GM12878 (cell line): Measurements from ENCODE around the gene C2orf80. TPM values are rescaled to one million over a fixed set of nuclear protein-coding genes. Genes with fewer than 3 reads are reported as not detected.

Experiments
- ATAC-seq: fragments of 200-7000 bp; cut with Tn5 transposase; 3 replicates; pipeline ENCODE4 v1.9.1; 2020; ENCODE audit warnings: mild to moderate bottlenecking, moderate library complexity
- BruUV-seq: library from RNA; stranded (reverse); fragments of 400-500 nt; replicated peaks from 2 replicates; lab custom pipeline; 2021; lab: Mats Ljungman, UMichigan
- CTCF ChIA-PET: fragments of 300-600 bp; sonication (Branson Sonifier 250); formaldehyde crosslinking; extraction: SDS; loops from one replicate; lab custom pipeline; 2021; ENCODE audit warnings: inconsistent platforms; lab: Yijun Ruan, JAX
- POLR2A ChIA-PET: fragments of 350-600 bp; formaldehyde crosslinking; extraction: SDS; loops from one replicate; lab custom pipeline; 2021; ENCODE audit warnings: inconsistent platforms; lab: Charles Lee
- RAD21 ChIA-PET: fragments of 300-600 bp; sonication (Branson Sonifier 250); formaldehyde crosslinking; loops from one replicate; lab custom pipeline; 2023; ENCODE audit warnings: antibody characterized with exemption; ENCODE audit not compliant: unreplicated experiment; lab: Charles Lee
- SMC1A ChIA-PET: fragments of 300-600 bp; sonication (Branson Sonifier 250); formaldehyde crosslinking; loops from one replicate; lab custom pipeline; 2023; ENCODE audit not compliant: unreplicated experiment, uncharacterized antibody; lab: Charles Lee
- DNase-seq: peaks from one replicate; pipeline ENCODE4 v3.0.0-alpha.2; 2011; ENCODE audit warnings: low read depth, low spot score
- FAIRE-seq: peaks from 3 replicates; lab custom pipeline; 2011; peaks lifted over from hg19 to GRCh38; lab: Jason Lieb, UNC
- H2AFZ ChIP-seq: 2 replicates; pipeline ENCODE4 v1.6.0; 2011; ENCODE audit warnings: low read depth, low read length, control low read depth; ENCODE audit not compliant: control insufficient read depth
- H3K27ac ChIP-seq: 2 replicates; pipeline ENCODE4 v1.5.1; 2011; ENCODE audit warnings: control low read depth; ENCODE audit not compliant: control insufficient read depth, insufficient read depth
- H3K27me3 ChIP-seq, 2 experiments: replicated peaks in 1 of 2; 2 replicates each; pipeline versions ENCODE4 v1.6.0 to v1.6.1; 2011; ENCODE audit warnings: low read length in 1 of 2; ENCODE audit not compliant: control insufficient read depth in 2 of 2, insufficient read depth in 2 of 2
- H3K36me3 ChIP-seq, 2 experiments: 2 replicates each; pipeline ENCODE4 v1.5.1; 2011; ENCODE audit warnings: low read length in 1 of 2; ENCODE audit not compliant: control insufficient read depth in 2 of 2, insufficient read depth in 2 of 2
- H3K4me1 ChIP-seq: 2 replicates; pipeline ENCODE4 v1.6.1; 2011; ENCODE audit warnings: mild to moderate bottlenecking, low read length, moderate library complexity, mixed read lengths; ENCODE audit not compliant: control insufficient read depth, insufficient read depth
- H3K4me2 ChIP-seq: 2 replicates; pipeline ENCODE4 v1.6.0; 2011; ENCODE audit warnings: control low read depth; ENCODE audit not compliant: control insufficient read depth, insufficient read depth
- H3K4me3 ChIP-seq: fragments of 200-600 bp; sonication (generic); 2 replicates; pipeline ENCODE4 v1.5.1; 2016
- H3K79me2 ChIP-seq: 2 replicates; pipeline ENCODE4 v1.6.0; 2011; ENCODE audit warnings: low read length; ENCODE audit not compliant: control insufficient read depth, insufficient read depth
- H3K9ac ChIP-seq: 2 replicates; pipeline ENCODE4 v1.8.0; 2011; ENCODE audit warnings: low read length, control low read depth, mixed read lengths; ENCODE audit not compliant: control insufficient read depth, insufficient read depth
- H3K9me3 ChIP-seq: replicated peaks from 3 replicates; pipeline ENCODE4 v1.5.1; 2011; ENCODE audit warnings: mild to moderate bottlenecking, low read length; ENCODE audit not compliant: control insufficient read depth, insufficient read depth
- H4K20me1 ChIP-seq: 2 replicates; pipeline ENCODE4 v1.6.0; 2011; ENCODE audit not compliant: control insufficient read depth, insufficient read depth
- GABPA ChIP-seq: IDR thresholded peaks from 2 replicates; pipeline ENCODE4 v1.6.1; 2014; ENCODE audit warnings: antibody characterized with exemption, low read depth, mild to moderate bottlenecking, inconsistent platforms
- KLF5 ChIP-seq: fragments of 450-650 bp; IDR thresholded peaks from 2 replicates; pipeline ENCODE4 v1.6.1; 2014; ENCODE audit warnings: mild to moderate bottlenecking; ENCODE audit not compliant: partially characterized antibody
- MEF2B ChIP-seq: fragments of 450-650 bp; IDR thresholded peaks from 2 replicates; pipeline ENCODE4 v1.6.1; 2018; ENCODE audit warnings: mild to moderate bottlenecking, moderate library complexity; ENCODE audit not compliant: partially characterized antibody, poor library complexity, severe bottlenecking
- POLR2AphosphoS2 ChIP-seq: IDR thresholded peaks from 2 replicates; pipeline ENCODE4 v1.6.1; 2011; ENCODE audit warnings: low read depth, mild to moderate bottlenecking, low read length, improper control_type of control experiment, moderate library complexity
- RAD21 ChIP-seq: IDR thresholded peaks from 2 replicates; pipeline ENCODE4 v1.6.1; 2011; ENCODE audit warnings: mild to moderate bottlenecking, low read depth, low read length, moderate library complexity; ENCODE audit not compliant: insufficient read depth
- SMAD5 ChIP-seq: IDR thresholded peaks from 2 replicates; pipeline ENCODE4 v1.6.1; 2016; ENCODE audit warnings: antibody characterized with exemption, low read depth
- TCF12 ChIP-seq: IDR thresholded peaks from 2 replicates; pipeline ENCODE4 v1.6.1; 2011; ENCODE audit warnings: low read depth, mild to moderate bottlenecking, low read length
- WGBS: methylation state at CpG from one replicate; pipeline ENCODE4 v1.1.6; 2016; ENCODE audit warnings: low lambda C conversion rate; ENCODE audit not compliant: insufficient replicate concordance, insufficient coverage; ENCODE audit errors: missing lambda C conversion rate; 5-methylcytosine and 5-hydroxymethylcytosine counted together
- in situ Hi-C: fragments of 300-500 bp; cut with MboI; formaldehyde crosslinking; loops from 9 replicates; pipeline ENCODE4 v1.14.3; 2018; ENCODE audit warnings: mixed read lengths
- intact Hi-C: fragments of 100-400 bp; cut with micrococcal nuclease; formaldehyde crosslinking; loops from one replicate; pipeline ENCODE4 v1.14.2; 2022; ENCODE audit not compliant: unreplicated experiment
- polyA plus RNA-seq, 11 experiments: library from polyadenylated mRNA; depleted of rRNA in 4 of 11; unstranded in 6 of 11; stranded (reverse) in 5 of 11; fragments of >200 nt; fragmentation: Nextera tagmentation in 4 of 11; fragmentation: Illumina TruSeq in 1 of 11; extraction: Ambion mirVana in 4 of 11; extraction: Trizol in 1 of 11; gene quantifications; 1 replicate in 1 of 11; 2 replicates in 10 of 11; pipeline versions ENCODE4 v1.2.1 to v1.2.3, GENCODE V29; 2011 to 2016; ENCODE audit warnings: inconsistent platforms in 2 of 11, missing spikeins in 2 of 11, low read depth in 1 of 11
- total RNA-seq, 4 experiments: library from RNA; depleted of rRNA in 3 of 4; stranded (reverse); fragments of >200 nt in 3 of 4; fragmentation: Illumina TruSeq in 1 of 4; extraction: Trizol in 1 of 4; gene quantifications; 2 replicates each; pipeline versions ENCODE4 v1.2.1 to v1.2.3, GENCODE V29; 2013 to 2021
- TF ChIP-seq, protein P1 (sequence below): fragments of 450-650 bp; IDR thresholded peaks from 2 replicates; pipeline ENCODE4 v1.6.1; 2017; ENCODE audit warnings: borderline replicate concordance
- TF ChIP-seq, protein P2 (sequence below): fragments of 450-650 bp; IDR thresholded peaks from 2 replicates; pipeline ENCODE4 v1.6.1; 2017; ENCODE audit warnings: mild to moderate bottlenecking, moderate library complexity
- TF ChIP-seq, protein P3 (sequence below): IDR thresholded peaks from 2 replicates; pipeline ENCODE4 v1.6.1; 2011; ENCODE audit warnings: borderline replicate concordance, low read depth, mild to moderate bottlenecking, moderate library complexity, low read length; ENCODE audit not compliant: insufficient read depth, poor library complexity, severe bottlenecking

The C2orf80 gene
- total and polyA plus RNA-seq, 10 of the 15 experiments (the other 5 are each of a cell fraction or from before 2014, with no cell fraction given): not detected

DNA sequence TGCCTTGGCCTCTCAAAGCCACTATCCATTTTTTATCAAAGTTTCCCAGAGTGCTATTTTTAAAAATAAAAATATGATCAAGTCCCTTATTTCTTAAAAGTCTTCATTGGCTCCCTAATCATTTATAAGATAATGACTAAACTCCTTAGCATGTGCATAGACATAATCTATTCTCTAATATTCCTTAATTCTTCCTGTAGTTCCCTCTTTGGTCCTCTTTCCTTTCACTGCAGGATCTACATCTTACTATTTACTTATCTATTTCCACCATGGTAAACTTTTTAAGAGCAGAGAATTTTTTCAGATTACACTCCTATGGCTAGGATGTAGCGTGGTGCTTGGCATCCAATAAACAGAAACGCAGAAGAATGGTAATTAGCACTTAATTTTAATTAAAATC is 46.0 kb upstream of the C2orf80 start:
- ChIA-PET RAD21 (no interaction called here), CTCF (no interaction called here), SMC1A (no interaction called here), POLR2A (no interaction called here)
- 0 out of 3 replicates have a peak, but pooled peaks cover 2% of the 10 kb centered on the region for H3K9me3 ChIP-seq
- ATAC-seq (no peak), DNase-seq (no peak), FAIRE-seq (no peak)
- TF ChIP-seq, protein P1, sequence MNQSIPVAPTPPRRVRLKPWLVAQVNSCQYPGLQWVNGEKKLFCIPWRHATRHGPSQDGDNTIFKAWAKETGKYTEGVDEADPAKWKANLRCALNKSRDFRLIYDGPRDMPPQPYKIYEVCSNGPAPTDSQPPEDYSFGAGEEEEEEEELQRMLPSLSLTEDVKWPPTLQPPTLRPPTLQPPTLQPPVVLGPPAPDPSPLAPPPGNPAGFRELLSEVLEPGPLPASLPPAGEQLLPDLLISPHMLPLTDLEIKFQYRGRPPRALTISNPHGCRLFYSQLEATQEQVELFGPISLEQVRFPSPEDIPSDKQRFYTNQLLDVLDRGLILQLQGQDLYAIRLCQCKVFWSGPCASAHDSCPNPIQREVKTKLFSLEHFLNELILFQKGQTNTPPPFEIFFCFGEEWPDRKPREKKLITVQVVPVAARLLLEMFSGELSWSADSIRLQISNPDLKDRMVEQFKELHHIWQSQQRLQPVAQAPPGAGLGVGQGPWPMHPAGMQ: no peak
- TF ChIP-seq TCF12 (no peak), MEF2B (no peak)
- H3K9ac ChIP-seq: no peak overlapping the region
- in situ Hi-C loops: no loop called here
- no peaks in the 10 kb centered on the region for H3K27me3 ChIP-seq
- WGBS: 92% methylated on average over 2 of the region's 2 CpGs
- no TSS peak for BruUV-seq
- H3K4me1 ChIP-seq: no peaks in the 10 kb centered on the region
- no peak overlapping the region for H3K4me3 ChIP-seq
- H4K20me1 ChIP-seq: no peaks in the 10 kb centered on the region
- no peaks in the 10 kb centered on the region for H3K79me2 ChIP-seq
- intact Hi-C loops: no loop called here
- no peak overlapping the region for H2AFZ ChIP-seq
- H3K36me3 ChIP-seq: peaks cover 0 to 4% of the 10 kb centered on the region in 2 experiments; a peak in 3 of 4 replicates
- H3K27ac ChIP-seq: no peak overlapping the region
- H3K4me2 ChIP-seq: no peak overlapping the region

DNA sequence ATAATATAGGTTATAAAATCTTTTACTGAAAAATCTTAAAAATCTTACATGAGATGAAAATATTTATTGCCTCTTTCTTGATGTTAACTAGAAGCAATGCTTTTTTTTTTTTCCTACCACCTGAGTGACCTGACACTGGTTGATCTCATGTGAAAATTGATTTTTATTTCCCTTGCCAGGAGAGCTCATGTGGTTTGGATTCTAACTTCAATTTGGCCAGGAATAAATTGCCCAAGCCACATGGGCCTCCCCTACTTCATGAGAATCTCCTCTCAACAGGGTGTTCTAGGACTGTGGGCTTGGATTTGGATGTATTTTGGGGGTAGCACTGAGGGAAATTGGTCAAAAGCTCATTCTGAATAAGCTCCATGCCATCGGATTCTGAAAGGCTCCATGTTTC is 45.0 kb upstream of the C2orf80 start:
- no peak for DNase-seq
- CTCF ChIA-PET: interaction anchor here (0.6 to 0.7 kb wide), 4 partner anchors 15 to 255 kb away, joined by 3 to 4 read pairs (median 4); no protein-coding TSS in a partner anchor
- ATAC-seq: no peak
- H3K9ac ChIP-seq: no peak overlapping the region
- peaks cover 0 to 4% of the 10 kb centered on the region in 2 experiments; a peak in 3 of 4 replicates for H3K36me3 ChIP-seq
- no peak overlapping the region for H3K4me2 ChIP-seq
- intact Hi-C loops (no loop called here), in situ Hi-C loops (no loop called here)
- 0 out of 3 replicates have a peak, but pooled peaks cover 2% of the 10 kb centered on the region for H3K9me3 ChIP-seq
- no peak for FAIRE-seq
- SMC1A ChIA-PET: interaction anchor here (0.7 kb wide), 1 partner anchor 10 kb away, joined by 3 read pairs; no protein-coding TSS in a partner anchor
- BruUV-seq: no TSS peak
- H3K79me2 ChIP-seq: no peaks in the 10 kb centered on the region
- RAD21 ChIA-PET: no interaction called here
- H4K20me1 ChIP-seq: no peaks in the 10 kb centered on the region
- WGBS: 92% methylated on average over 1 of the region's 1 CpG
- POLR2A ChIA-PET: interaction anchor here (1.0 kb wide), 1 partner anchor 13 kb away, joined by 5 read pairs; no protein-coding TSS in a partner anchor
- no peak overlapping the region for H3K4me3 ChIP-seq
- no peaks in the 10 kb centered on the region for H3K4me1 ChIP-seq
- no peak overlapping the region for H2AFZ ChIP-seq
- H3K27me3 ChIP-seq: no peaks in the 10 kb centered on the region
- H3K27ac ChIP-seq: no peak overlapping the region
- no peak for TF ChIP-seq GABPA
- TF ChIP-seq KLF5: no peak
- no peak for TF ChIP-seq POLR2AphosphoS2
- no peak for TF ChIP-seq SMAD5
- TF ChIP-seq, protein P2, sequence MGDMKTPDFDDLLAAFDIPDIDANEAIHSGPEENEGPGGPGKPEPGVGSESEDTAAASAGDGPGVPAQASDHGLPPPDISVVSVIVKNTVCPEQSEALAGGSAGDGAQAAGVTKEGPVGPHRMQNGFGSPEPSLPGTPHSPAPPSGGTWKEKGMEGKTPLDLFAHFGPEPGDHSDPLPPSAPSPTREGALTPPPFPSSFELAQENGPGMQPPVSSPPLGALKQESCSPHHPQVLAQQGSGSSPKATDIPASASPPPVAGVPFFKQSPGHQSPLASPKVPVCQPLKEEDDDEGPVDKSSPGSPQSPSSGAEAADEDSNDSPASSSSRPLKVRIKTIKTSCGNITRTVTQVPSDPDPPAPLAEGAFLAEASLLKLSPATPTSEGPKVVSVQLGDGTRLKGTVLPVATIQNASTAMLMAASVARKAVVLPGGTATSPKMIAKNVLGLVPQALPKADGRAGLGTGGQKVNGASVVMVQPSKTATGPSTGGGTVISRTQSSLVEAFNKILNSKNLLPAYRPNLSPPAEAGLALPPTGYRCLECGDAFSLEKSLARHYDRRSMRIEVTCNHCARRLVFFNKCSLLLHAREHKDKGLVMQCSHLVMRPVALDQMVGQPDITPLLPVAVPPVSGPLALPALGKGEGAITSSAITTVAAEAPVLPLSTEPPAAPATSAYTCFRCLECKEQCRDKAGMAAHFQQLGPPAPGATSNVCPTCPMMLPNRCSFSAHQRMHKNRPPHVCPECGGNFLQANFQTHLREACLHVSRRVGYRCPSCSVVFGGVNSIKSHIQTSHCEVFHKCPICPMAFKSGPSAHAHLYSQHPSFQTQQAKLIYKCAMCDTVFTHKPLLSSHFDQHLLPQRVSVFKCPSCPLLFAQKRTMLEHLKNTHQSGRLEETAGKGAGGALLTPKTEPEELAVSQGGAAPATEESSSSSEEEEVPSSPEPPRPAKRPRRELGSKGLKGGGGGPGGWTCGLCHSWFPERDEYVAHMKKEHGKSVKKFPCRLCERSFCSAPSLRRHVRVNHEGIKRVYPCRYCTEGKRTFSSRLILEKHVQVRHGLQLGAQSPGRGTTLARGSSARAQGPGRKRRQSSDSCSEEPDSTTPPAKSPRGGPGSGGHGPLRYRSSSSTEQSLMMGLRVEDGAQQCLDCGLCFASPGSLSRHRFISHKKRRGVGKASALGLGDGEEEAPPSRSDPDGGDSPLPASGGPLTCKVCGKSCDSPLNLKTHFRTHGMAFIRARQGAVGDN: no peak
- TF ChIP-seq RAD21: no peak
- TF ChIP-seq, protein P3, sequence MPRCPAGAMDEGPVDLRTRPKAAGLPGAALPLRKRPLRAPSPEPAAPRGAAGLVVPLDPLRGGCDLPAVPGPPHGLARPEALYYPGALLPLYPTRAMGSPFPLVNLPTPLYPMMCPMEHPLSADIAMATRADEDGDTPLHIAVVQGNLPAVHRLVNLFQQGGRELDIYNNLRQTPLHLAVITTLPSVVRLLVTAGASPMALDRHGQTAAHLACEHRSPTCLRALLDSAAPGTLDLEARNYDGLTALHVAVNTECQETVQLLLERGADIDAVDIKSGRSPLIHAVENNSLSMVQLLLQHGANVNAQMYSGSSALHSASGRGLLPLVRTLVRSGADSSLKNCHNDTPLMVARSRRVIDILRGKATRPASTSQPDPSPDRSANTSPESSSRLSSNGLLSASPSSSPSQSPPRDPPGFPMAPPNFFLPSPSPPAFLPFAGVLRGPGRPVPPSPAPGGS: no peak
